Progenitor cell of endocrine pancreas (in vitro differentiated cells): ENCODE measurements around the gene RNU1-1. TPM values are rescaled to one million over a fixed set of nuclear protein-coding genes. Genes with fewer than 3 reads are reported as not detected.
"Not testable (repeated sequence)": the region's sequence is repeated elsewhere in the genome, so short reads cannot be mapped to it uniquely, and the experiment has no call there.

Experiments used
- DNase-seq: peaks from one replicate; pipeline ENCODE4 v3.0.0; 2021; ENCODE audit warnings: low spot score; ENCODE audit not compliant: unreplicated experiment
- H3K27ac Mint-ChIP-seq: 2 replicates; pipeline ENCODE4 v1.8.0; 2021; ENCODE audit warnings: mild to moderate bottlenecking, moderate library complexity, mixed read lengths
- H3K27me3 Mint-ChIP-seq: 2 replicates; pipeline ENCODE4 v1.8.0; 2021; ENCODE audit warnings: mixed read lengths
- H3K36me3 Mint-ChIP-seq: 2 replicates; pipeline ENCODE4 v1.8.0; 2022; ENCODE audit warnings: mixed read lengths; ENCODE audit not compliant: insufficient read depth
- H3K4me1 Mint-ChIP-seq: 2 replicates; pipeline ENCODE4 v1.8.0; 2021; ENCODE audit warnings: low read depth, mixed read lengths
- H3K4me3 Mint-ChIP-seq: 2 replicates; pipeline ENCODE4 v1.8.0; 2021; ENCODE audit warnings: low read depth, mild to moderate bottlenecking, moderate library complexity, mixed read lengths
- H3K9me3 Mint-ChIP-seq: 2 replicates; pipeline ENCODE4 v1.8.0; 2021; ENCODE audit warnings: low read depth, mixed read lengths
- total RNA-seq: library from RNA; stranded (reverse); gene quantifications from 2 replicates; pipeline ENCODE4 v1.2.1, GENCODE V29; 2021
- TF ChIP-seq, protein P1 (sequence below): fragments of 200-600 bp; sonication (generic); IDR thresholded peaks from one replicate; pipeline ENCODE4 v1.5.0; 2021; ENCODE audit warnings: antibody characterized with exemption, mild to moderate bottlenecking; ENCODE audit not compliant: unreplicated experiment

Gene RNU1-1
- total RNA-seq, 1 donor from 2014 or later, result 3,957 TPM

DNA sequence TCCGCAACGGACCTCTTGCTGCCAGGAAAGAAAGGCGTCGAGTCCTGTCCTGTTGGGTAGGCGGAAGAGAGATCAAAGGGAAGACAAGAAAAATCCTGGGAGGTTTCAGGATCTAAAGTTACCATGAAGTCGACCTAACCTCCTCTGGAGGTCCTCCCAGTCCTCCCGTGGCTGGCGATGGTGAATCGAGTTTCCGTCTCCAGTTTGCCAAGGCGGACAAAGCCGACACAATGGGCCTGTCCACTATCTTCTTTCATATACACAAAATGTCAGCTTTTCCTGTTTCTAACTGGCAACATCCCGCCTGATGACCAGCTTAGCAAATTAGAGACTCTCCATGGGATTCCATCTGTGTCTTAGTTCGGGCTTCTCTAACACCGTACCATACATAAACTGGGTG, 22.7 kb upstream of the RNU1-1 start:
- peaks cover 12% of the 10 kb centered on the region for H3K4me1 Mint-ChIP-seq
- H3K9me3 Mint-ChIP-seq, DNase-seq, H3K36me3 Mint-ChIP-seq, H3K27ac Mint-ChIP-seq, H3K4me3 Mint-ChIP-seq: not testable (repeated sequence)
- H3K27me3 Mint-ChIP-seq, result peaks cover 42% of the 10 kb centered on the region

DNA sequence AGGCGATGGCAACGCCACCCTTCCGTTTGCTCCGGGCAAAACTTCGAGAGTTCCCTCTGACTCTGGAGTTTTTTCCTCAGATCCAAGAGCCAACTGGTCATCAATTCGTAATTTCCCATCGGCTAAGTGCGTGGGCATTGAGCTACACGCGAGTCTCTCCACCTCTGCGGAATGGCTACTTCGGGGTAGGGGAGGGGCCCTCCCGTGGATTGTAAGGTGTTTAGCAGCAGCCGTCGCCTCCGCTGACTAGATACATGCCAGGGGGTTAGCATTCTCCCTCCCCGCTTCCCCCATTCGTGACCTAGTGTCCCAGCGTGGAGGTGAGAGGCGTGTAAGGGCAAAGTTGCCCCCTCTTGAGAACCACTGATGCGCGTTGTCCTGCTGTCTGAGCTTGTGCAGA, 21.8 kb upstream of the RNU1-1 start:
- H3K36me3 Mint-ChIP-seq, H3K27ac Mint-ChIP-seq, H3K4me3 Mint-ChIP-seq, DNase-seq, H3K9me3 Mint-ChIP-seq: not testable (repeated sequence)
- Mint-ChIP-seq H3K27me3 (peaks cover 45% of the 10 kb centered on the region), H3K4me1 (peaks cover 12% of the 10 kb centered on the region)

DNA sequence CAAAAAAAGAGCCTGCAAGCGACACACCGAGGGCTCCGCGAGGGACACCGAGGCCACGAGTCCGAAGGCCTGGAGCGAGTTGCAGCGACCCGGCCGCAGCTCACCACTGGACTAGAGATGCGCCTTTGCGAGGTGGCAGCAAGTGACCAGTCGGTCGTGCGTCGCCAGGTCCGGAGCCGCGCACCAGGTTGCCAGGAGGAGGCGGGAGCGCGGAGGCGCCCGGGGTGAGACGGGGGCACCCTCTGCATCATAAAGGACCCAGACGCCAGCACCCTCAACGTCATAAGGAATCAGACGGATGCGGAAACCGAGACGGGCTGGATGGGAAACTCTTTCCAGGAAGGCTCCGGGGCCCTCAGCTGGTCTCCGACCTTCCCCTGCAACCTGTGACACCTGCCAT, 21.4 kb upstream of the RNU1-1 start:
- not testable (repeated sequence) for H3K9me3 Mint-ChIP-seq, H3K4me1 Mint-ChIP-seq, DNase-seq, H3K36me3 Mint-ChIP-seq
- H3K27ac Mint-ChIP-seq, result peak overlapping the region; percentile 90
- peaks cover 46% of the 10 kb centered on the region for H3K27me3 Mint-ChIP-seq
- H3K4me3 Mint-ChIP-seq, result peak overlapping the region; percentile 75

DNA sequence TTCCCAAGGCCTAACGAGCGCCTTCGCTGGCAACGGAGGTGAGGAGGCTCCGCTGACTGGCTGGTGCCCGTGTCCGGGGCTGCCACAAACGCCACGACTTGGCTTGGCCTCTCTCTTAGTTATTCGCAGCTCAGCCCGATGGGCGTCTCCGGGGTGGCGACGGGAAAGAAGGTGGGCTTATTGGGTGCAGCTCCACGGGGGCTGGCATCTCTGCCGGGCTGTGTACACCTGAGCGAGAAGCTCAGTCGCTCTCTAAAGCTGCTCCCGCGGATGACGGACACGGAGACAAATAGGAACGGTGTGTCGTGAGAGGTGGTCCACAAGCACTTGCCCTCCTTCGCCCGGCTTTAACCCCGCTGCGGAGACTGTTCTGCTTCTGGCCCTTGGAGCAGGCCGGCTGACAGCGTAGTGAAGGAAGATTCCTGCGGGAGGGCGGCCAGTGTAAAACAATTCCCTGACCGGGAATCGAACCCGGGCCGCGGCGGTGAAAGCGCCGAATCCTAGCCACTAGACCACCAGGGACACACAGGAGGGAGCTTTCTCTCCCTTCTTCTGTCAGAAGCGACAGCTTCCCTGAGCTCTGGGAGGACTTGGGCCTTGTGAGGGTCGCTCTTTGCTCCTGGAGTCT, 20.9 kb upstream of the RNU1-1 start:
- not testable (repeated sequence) for H3K9me3 Mint-ChIP-seq, H3K36me3 Mint-ChIP-seq, H3K4me1 Mint-ChIP-seq
- peaks cover 48% of the 10 kb centered on the region for H3K27me3 Mint-ChIP-seq
- H3K27ac Mint-ChIP-seq, result peak overlapping the region; percentile 90
- DNase-seq, result peak; percentile 55
- peak overlapping the region; percentile 75 for H3K4me3 Mint-ChIP-seq

DNA sequence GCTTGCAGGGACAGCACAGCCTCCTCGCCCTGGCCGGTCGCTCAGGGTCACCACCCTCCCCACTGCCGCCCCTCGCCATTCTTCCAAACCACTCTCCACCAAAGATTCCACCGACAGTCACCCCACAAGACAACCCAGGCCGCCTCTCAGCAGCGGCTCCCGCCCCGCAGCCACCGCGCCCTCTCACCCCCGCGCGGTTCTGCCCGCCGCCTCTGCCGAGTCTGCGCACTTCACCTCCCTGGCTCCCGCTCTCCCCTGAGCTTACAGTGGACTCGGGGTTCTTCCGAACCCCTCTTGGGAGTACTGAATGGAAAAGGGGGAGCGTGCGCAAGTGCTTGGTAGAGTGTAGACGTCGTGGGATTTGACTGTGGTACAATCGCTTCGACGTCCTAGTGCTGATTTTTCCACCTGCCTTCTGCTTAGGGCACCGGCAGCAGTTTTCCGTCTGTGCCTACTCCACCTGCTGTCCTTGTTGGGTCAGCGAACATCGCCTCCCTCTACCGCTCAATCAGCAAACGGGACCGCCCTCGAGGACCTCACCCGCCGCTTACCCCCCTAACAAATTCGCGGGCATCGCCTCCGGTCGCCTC, 20.2 kb upstream of the RNU1-1 start:
- H3K36me3 Mint-ChIP-seq, H3K27ac Mint-ChIP-seq, H3K9me3 Mint-ChIP-seq, DNase-seq, H3K4me1 Mint-ChIP-seq: not testable (repeated sequence)
- H3K4me3 Mint-ChIP-seq, result peak overlapping the region; percentile 75
- peaks cover 52% of the 10 kb centered on the region for H3K27me3 Mint-ChIP-seq

DNA sequence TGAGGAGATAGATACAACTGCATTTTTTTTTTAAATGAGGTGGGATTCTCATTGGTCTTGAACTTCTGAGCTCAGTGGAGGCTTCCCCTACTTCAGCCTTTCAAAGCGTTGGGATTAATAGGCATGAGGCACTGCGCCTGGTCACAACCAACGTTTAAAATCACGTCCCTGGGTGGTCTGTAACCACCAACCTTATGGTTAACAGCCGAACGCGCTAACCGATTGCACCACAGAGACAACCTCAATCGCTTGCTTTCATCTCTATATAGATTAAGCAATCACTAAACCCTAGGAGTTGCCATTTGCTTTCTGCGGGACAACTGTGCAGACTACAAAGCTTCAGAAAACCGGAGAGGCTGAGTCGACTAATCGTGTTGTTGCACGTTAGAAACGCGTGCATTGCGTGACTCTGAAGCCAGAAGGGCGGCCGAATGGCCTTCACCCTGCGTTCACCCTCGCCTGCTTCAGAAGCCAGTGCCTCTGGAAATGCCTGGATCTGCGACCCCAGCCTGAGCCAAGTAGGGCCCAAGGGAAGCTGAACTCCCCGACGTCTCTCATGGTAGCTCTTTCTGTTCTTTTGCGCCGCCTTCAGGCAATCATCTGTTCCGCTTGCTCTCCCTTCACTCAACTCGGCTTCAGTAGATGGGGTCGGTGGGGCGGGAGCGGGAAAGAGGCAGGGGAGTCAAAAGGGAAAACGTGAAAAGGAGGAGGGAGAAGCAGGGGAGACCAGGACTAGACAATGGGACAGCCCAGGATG, 18.3 kb upstream of the RNU1-1 start:
- Mint-ChIP-seq H3K4me3 (peak overlapping the region; percentile 52), H3K27me3 (peaks cover 55% of the 10 kb centered on the region)
- not testable (repeated sequence) for H3K9me3 Mint-ChIP-seq, H3K36me3 Mint-ChIP-seq, H3K4me1 Mint-ChIP-seq, H3K27ac Mint-ChIP-seq, DNase-seq
- TF ChIP-seq, protein P1, sequence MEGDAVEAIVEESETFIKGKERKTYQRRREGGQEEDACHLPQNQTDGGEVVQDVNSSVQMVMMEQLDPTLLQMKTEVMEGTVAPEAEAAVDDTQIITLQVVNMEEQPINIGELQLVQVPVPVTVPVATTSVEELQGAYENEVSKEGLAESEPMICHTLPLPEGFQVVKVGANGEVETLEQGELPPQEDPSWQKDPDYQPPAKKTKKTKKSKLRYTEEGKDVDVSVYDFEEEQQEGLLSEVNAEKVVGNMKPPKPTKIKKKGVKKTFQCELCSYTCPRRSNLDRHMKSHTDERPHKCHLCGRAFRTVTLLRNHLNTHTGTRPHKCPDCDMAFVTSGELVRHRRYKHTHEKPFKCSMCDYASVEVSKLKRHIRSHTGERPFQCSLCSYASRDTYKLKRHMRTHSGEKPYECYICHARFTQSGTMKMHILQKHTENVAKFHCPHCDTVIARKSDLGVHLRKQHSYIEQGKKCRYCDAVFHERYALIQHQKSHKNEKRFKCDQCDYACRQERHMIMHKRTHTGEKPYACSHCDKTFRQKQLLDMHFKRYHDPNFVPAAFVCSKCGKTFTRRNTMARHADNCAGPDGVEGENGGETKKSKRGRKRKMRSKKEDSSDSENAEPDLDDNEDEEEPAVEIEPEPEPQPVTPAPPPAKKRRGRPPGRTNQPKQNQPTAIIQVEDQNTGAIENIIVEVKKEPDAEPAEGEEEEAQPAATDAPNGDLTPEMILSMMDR, result peak; percentile 24

DNA sequence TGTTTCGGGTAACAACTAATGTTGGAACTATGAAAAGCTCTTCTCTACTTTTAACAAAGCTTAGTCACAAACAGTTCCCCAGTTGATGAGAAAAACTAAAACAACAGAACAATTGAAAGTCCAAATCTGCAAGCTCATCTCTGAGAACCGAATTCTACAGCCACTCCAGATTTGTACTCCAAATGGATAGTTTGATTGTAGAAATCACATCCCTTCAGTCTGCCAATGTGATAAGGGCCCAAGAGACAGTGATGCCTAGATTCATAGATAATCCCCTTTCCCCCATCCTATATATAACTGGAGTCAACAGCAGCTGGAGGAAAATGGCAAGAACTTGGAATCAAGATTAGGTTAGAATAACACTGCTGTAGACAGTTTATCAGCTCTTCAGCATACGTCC, 14.3 kb upstream of the RNU1-1 start:
- not testable (repeated sequence) for H3K4me1 Mint-ChIP-seq, H3K9me3 Mint-ChIP-seq, DNase-seq, H3K4me3 Mint-ChIP-seq, H3K36me3 Mint-ChIP-seq, H3K27ac Mint-ChIP-seq
- peaks cover 38% of the 10 kb centered on the region for H3K27me3 Mint-ChIP-seq

DNA sequence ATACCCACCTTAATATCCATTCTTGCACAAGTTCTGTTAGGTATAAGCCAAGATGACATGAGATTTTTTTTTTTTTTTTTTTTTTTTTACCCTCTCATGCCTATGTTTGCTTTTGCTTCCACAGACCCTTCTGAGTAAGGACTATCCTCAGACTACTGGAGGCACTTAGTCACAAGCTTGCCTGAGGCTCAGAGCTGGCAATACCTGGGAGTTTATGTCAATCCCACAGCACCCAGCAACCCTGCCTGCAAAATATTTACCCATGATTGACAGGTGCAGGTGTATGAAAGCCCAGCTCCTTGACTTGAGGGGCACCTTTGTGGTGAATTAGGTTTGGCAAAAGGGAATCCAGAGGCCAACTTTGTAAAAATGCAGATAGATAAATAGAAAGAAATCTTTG, 11.7 kb upstream of the RNU1-1 start:
- peaks cover 45% of the 10 kb centered on the region for H3K27me3 Mint-ChIP-seq
- not testable (repeated sequence) for H3K9me3 Mint-ChIP-seq, H3K4me1 Mint-ChIP-seq, H3K27ac Mint-ChIP-seq, H3K4me3 Mint-ChIP-seq, H3K36me3 Mint-ChIP-seq, DNase-seq

DNA sequence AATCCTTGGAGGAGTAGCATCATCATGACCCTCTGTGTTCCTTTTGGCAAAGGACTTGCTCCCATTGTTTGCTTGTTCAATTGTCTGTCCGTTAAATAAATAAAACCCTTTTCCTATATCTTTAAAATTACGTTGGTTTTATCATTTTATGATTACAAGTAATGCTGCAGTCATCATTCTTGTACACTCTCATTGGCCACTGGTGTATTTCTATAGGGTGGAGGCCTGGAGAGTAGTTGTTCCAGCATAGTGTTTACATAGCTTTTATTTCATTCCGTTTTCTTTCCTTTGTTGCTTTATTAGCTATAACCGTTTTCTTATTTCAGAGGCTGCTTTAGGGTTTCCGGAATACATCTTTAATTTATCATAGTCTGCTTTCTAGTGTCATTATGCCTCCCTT, 7.6 kb upstream of the RNU1-1 start:
- peaks cover 48% of the 10 kb centered on the region for H3K27me3 Mint-ChIP-seq
- H3K4me1 Mint-ChIP-seq, result peaks cover 16% of the 10 kb centered on the region
- not testable (repeated sequence) for H3K4me3 Mint-ChIP-seq, H3K27ac Mint-ChIP-seq, DNase-seq, H3K9me3 Mint-ChIP-seq, H3K36me3 Mint-ChIP-seq
